Motor neuron (in vitro differentiated cells): ENCODE results near the gene TNKS1BP1. TPM values are rescaled to one million over a fixed set of nuclear protein-coding genes. Genes with fewer than 3 reads are reported as not detected.
A peak's percentile ranks its signal among the peaks of the same experiment; 100 is the strongest.
"Not testable (repeated sequence)": the region's sequence is repeated elsewhere in the genome, so short reads cannot be mapped to it uniquely, and the experiment has no call there.

ENCODE experiments used
- ATAC-seq, 8 experiments: fragments of 200-7000 bp; cut with Tn5 transposase; replicated peaks in 6 of 8; 2 replicates each; pipeline ENCODE4 v1.8.0; 2021; ENCODE audit warnings: mild to moderate bottlenecking in 8 of 8, moderate library complexity in 8 of 8
- H3K27ac ChIP-seq, 2 donors: fragments of 250-450 bp; sonication (Bioruptor Pico); 2 replicates each; pipeline ENCODE4 v1.9.0; 2021; ENCODE audit warnings: antibody characterized with exemption in 2 of 2, mild to moderate bottlenecking in 2 of 2, moderate library complexity in 1 of 2
- H3K4me1 ChIP-seq, 2 donors: fragments of 250-450 bp; sonication (Bioruptor Pico); replicated peaks in 1 of 2; 2 replicates each; pipeline ENCODE4 v1.6.1; 2021; ENCODE audit warnings: antibody characterized with exemption in 2 of 2, mild to moderate bottlenecking in 2 of 2, moderate library complexity in 1 of 2
- H3K4me3 ChIP-seq, 5 donors: fragments of 250-450 bp; sonication (Bioruptor Pico); 2 replicates each; pipeline ENCODE4 v1.9.0; 2021; ENCODE audit warnings: antibody characterized with exemption in 5 of 5, mild to moderate bottlenecking in 5 of 5, moderate library complexity in 4 of 5
- WGBS, 10 experiments: fragments of 450-650 bp; shearing (Covaris generic); methylation state at CpG; one replicate each; pipeline ENCODE4 v1.0.0; 2022; 5-methylcytosine and 5-hydroxymethylcytosine counted together
- in situ Hi-C, 9 experiments: fragments of 400-800 bp; cut with MboI; loops; one replicate each; pipeline ENCODE4 v1.15.0; 2021; ENCODE audit warnings: low sequenced_read_pairs in 9 of 9, low pct_unique_long_range_greater_than_20kb in 2 of 9; ENCODE audit not compliant: unreplicated experiment in 9 of 9
- total RNA-seq, 8 experiments: library from RNA; unstranded; fragments of 300-600 nt; gene quantifications; 2 replicates each; pipeline versions ENCODE4 v1.2.3 to v1.2.4, GENCODE V29; 2022

The TNKS1BP1 gene
- total RNA-seq, 8 experiments from 2014 or later: 28.4 to 104 (median 55.4) TPM

DNA sequence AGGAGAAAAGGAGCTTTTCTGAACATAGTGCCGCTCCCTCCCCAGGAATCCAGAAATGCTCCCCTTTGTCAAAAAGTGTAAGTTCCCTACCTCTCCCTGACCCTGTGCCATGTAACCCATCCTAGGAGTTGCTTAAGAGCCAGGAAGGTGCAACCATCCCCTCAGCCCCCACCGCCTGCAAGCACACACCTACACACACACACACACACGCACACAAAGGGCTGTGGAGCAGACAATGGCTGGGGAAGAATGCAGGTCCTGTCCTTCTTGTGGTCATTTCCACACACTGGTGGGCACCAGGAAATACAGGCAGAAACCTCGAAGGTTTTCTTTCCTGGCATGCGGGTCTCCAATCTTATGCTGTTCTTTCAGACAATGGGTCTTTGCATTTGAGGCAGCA, 14.6 kb upstream of the TNKS1BP1 start:
- no peak for ATAC-seq
- WGBS, 10 experiments: 65 to 80% (median 73%) methylated on average over 1 to 3 of the region's 5 CpGs; no CpG with 5 or more reads in 6 of the 10 experiments
- H3K4me1 ChIP-seq: peaks cover 55 to 58% of the 10 kb centered on the region in 2 donors
- in situ Hi-C loops: loop anchor here in 2 of 9 experiments (25.0 kb wide), 2 partner anchors 123 to 173 kb away; partner anchors contain the start of genes RTN4RL2 (in 1 of the 2) and SLC43A1 (in 1 of the 2)
- peak overlapping the region; percentile 73 to 85 for H3K27ac ChIP-seq
- H3K4me3 ChIP-seq: peak overlapping the region in 4 of 5 donors; percentile 3 to 29 (median 20)

DNA sequence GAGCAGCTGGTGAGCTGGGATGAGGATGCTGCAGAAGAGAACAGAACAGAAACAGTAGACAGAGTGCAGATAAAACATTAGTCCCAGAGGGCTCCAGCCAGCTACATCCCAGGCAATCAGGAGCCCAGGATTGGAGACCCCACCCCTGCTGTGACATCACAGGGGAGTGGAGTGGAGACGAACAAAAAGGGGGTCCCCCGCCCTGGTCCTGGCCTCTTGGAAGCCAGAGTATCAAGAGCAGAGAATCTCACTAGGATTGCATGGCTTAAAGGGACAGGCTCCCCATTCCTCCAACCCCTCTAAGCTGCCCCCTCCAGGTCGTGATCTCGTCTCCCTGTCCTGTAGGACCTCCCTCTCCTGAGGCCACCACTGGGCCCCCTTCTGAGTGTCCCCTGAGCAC, 13.4 kb upstream of the TNKS1BP1 start, which contains the start of gene P2RX3:
Gene P2RX3 (plus strand): TSS at position 211 of the 400 bp plus-strand sequence. CDS start 199 bp downstream, outside the sequence.
- H3K4me3 ChIP-seq: peak within 1 kb of the TSS in 4 of 5 donors; percentile 5 to 29 (median 20)
- in situ Hi-C loops: loop anchor here in 2 of 9 experiments (25.0 kb wide), 2 partner anchors 124 to 174 kb away; partner anchors contain the start of genes RTN4RL2 (in 1 of the 2) and SLC43A1 (in 1 of the 2)
- peak within 1 kb of the TSS; percentile 73 to 85 for H3K27ac ChIP-seq
- 0 to 38% methylated on average over 1 to 2 of the region's 4 CpGs; no CpG with 5 or more reads in 8 of the 10 experiments for WGBS, 10 experiments
- peak in 3 of 8 experiments; percentile 24 to 40 (median 25) for ATAC-seq
- peaks cover 49 to 50% of the 10 kb centered on the region in 2 donors for H3K4me1 ChIP-seq

DNA sequence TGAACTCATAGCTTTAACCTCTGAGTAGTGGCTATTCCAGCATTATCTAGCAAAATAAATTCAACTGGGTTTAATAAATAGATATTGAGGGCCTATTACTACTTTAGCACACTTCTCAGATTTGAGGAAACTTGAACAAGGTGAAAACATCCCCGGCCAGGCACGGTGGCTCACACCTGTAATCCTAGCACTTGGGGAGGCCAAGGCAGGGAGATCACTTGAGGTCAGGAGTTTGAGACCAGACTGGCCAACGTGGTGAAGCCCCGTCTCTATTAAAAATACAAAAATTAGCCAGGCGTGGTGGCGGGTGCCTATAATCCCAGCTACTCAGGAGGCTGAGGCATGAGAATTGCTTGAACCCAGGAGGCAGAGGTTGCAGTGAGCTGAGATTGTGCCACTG, 12.1 kb upstream of the TNKS1BP1 start:
- H3K4me1 ChIP-seq: peaks cover 41 to 45% of the 10 kb centered on the region in 2 donors
- not testable (repeated sequence) for H3K27ac ChIP-seq, H3K4me3 ChIP-seq, ATAC-seq
- in situ Hi-C loops: loop anchor here in 2 of 9 experiments (25.0 kb wide), 2 partner anchors 125 to 175 kb away; partner anchors contain the start of genes RTN4RL2 (in 1 of the 2) and SLC43A1 (in 1 of the 2)
- WGBS, 10 experiments: 80 to 100% (median 92%) methylated on average over 2 to 6 of the region's 6 CpGs; no CpG with 5 or more reads in 3 of the 10 experiments

DNA sequence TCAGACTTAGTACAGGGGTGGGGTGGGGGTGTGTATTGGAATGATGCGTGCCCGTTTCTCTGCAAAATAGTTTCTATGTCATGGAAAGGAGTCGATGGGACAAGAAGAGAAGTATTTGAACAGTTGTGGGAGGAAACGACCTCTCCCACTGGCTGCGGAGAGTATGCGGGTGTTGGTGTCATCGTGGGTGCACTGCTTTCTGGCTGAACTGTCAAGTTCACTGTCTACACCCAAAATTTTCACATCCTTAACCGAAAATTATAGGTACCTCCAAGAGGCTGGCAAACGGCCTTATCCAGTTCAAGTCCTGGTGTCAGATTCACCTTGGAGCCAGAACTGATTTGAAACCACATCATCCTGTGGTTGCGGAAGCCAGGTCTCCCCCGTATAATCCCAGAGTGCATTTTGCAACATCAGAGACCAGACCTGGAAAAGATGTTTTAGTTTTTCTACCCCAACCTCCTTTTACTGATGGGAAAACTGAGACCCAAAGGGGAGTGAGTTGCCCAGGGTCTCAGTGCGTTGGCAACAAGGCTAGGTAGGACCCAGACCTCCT, 11.4 kb upstream of the TNKS1BP1 start:
- in situ Hi-C loops: loop anchor here in 2 of 9 experiments (25.0 kb wide), 2 partner anchors 126 to 176 kb away; partner anchors contain the start of genes RTN4RL2 (in 1 of the 2) and SLC43A1 (in 1 of the 2)
- Histone ChIP-seq H3K4me1 (peaks cover 38 to 45% of the 10 kb centered on the region in 2 donors), H3K27ac (peak overlapping the region; percentile 92 to 95), H3K4me3 (peak overlapping the region; percentile 77 to 99 (median 91))
- 42 to 100% (median 67%) methylated on average over 1 to 10 of the region's 12 CpGs; no CpG with 5 or more reads in 1 of the 10 experiments for WGBS, 10 experiments
- peak in 2 of 8 experiments; percentile 7 to 10 for ATAC-seq

DNA sequence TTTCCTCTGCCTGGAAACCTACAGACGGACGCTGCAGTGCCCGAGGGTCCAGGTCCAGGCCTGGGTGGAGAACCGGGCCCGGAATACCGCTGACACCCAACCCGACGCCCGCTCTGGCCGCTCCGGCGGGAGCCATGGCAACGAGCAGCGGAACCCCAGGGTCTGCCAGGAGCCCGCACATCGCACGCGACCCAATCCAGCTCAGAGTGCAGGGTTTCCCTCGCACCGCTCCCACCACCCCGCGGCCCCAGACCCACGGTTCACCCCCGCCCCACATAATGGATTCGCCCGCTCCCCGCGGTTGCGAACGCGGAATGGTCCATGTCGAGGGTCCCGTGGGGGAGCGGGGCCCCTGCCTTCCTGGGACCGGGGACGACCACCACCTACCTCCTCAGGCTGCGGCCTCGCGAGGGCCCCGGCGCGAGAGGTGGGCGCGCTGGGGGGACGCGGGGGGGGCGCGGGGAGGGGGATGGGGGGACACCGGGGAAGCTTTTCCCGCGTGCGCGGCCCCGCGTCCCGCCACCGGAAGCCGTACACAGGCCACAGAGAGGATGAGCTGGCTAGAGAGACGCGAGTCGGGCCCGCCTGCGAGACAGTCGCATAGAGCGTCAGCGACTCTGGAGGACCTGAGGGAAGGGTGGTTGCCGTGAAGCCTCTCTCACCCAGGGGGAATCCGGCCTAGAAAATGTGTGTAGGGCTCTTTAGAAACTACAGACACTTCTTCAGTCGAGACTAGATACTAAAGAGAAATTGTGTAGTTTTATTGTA, 10.8 kb upstream of the TNKS1BP1 start, which contains the start of gene SSRP1:
Gene SSRP1 (minus strand): TSS at position 550 of the 768 bp plus-strand sequence. CDS start 771 bp downstream, outside the sequence.
- 0 to 8% (median 0%) methylated on average over 2 to 7 of the region's 69 CpGs; no CpG with 5 or more reads in 5 of the 10 experiments for WGBS, 10 experiments
- in situ Hi-C loops: loop anchor here in 2 of 9 experiments (25.0 kb wide), 2 partner anchors 127 to 177 kb away; partner anchors contain the start of genes RTN4RL2 (in 1 of the 2) and SLC43A1 (in 1 of the 2)
- peaks cover 33 to 41% of the 10 kb centered on the region in 2 donors for H3K4me1 ChIP-seq
- peak; percentile 74 to 97 (median 84) for ATAC-seq
- H3K4me3 ChIP-seq: peak within 1 kb of the TSS; percentile 77 to 99 (median 91)
- peak within 1 kb of the TSS; percentile 92 to 95 for H3K27ac ChIP-seq

DNA sequence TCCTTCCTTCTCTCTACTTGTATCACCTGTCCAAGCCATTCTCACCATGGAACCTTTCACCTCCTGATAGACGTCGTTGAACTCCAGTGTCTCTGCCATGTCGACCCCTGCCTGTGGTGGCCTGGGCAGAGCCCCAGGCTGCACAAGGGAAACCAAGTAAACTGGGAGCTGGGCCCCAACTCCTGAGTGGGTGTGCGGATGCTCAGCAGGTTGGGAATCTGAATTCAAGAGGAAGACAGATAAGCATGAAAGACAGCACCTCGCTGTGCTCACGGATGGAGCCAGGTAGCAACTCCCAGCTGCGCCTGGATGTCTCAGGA, 10.2 kb upstream of the TNKS1BP1 start:
- H3K4me3 ChIP-seq: peak overlapping the region; percentile 77 to 99 (median 91)
- no peak for ATAC-seq
- H3K4me1 ChIP-seq: peaks cover 31 to 38% of the 10 kb centered on the region in 2 donors
- in situ Hi-C loops: loop anchor here in 2 of 9 experiments (25.0 kb wide), 2 partner anchors 127 to 177 kb away; partner anchors contain the start of genes RTN4RL2 (in 1 of the 2) and SLC43A1 (in 1 of the 2)
- 0 to 5% (median 0%) methylated on average over 2 to 6 of the region's 7 CpGs; no CpG with 5 or more reads in 6 of the 10 experiments for WGBS, 10 experiments
- peak overlapping the region; percentile 92 to 95 for H3K27ac ChIP-seq

DNA sequence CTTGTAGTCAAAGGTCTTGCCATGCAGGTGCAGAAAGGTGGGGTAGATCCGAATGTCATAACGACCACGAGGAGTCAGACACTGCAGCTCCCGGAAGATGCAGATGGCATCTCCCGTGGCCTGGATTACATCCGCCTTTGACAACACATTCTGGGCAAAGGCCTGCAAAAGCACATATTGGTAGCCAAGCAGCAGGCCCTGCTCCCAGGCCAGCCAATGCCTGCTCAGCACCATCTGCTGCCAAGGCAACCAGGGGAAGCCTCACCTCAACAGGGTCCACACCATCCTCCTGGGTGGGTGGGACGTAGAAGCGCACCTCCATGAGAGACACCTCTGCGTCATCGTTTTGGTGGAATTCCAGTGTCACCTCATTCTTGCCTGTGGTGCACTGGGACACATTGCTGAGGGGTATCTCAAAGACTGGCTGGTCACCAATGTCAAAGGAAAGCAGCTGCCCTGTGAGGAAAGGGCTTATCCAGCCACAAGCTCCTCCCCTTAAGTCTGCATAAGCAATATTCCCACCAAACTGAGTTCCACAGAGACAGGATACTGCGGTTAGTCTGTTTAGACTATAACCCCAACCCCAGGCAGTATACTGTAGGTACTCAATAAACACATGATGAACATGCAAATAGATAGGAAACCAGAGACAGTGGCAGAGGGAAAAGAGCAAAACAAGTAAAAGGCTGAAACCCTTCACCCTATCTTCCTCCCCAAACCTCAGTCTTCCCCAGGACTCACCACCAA, 8.1 kb upstream of the TNKS1BP1 start:
- in situ Hi-C loops: loop anchor here in 2 of 9 experiments (25.0 kb wide), 2 partner anchors 129 to 179 kb away; partner anchors contain the start of genes RTN4RL2 (in 1 of the 2) and SLC43A1 (in 1 of the 2)
- ATAC-seq: no peak
- Histone ChIP-seq H3K4me1 (peaks cover 18 to 22% of the 10 kb centered on the region in 2 donors), H3K27ac (no peak overlapping the region), H3K4me3 (no peak overlapping the region)
- WGBS, 10 experiments: 100% methylated on average over 1 to 5 of the region's 11 CpGs; no CpG with 5 or more reads in 4 of the 10 experiments

DNA sequence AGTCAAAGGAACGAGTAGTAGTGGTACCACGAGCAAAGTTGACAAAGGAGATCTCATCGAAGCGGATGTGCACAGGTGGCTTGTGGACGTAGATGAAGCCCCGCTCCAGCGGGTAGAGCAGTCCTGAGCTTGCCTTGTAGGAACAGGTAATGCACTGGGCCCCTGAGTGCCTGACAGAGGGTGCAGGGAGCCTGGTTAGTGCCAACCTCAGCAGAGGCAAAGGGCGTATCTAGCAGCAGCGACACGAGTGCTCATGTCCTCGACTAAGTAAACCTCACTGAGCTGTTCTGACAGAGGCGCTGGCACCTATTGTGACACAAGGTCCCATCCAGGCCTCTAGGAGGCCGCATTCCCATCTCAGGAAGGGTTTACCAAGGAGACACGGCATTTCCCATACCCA, 7.0 kb upstream of the TNKS1BP1 start:
- no peak for ATAC-seq
- no peak overlapping the region for H3K4me3 ChIP-seq
- 73 to 100% (median 97%) methylated on average over 1 to 7 of the region's 14 CpGs; no CpG with 5 or more reads in 3 of the 10 experiments for WGBS, 10 experiments
- H3K27ac ChIP-seq: no peak overlapping the region
- peaks cover 15% of the 10 kb centered on the region in 2 donors for H3K4me1 ChIP-seq
- in situ Hi-C loops: loop anchor here in 2 of 9 experiments (25.0 kb wide), 2 partner anchors 131 to 181 kb away; partner anchors contain the start of genes RTN4RL2 (in 1 of the 2) and SLC43A1 (in 1 of the 2)

DNA sequence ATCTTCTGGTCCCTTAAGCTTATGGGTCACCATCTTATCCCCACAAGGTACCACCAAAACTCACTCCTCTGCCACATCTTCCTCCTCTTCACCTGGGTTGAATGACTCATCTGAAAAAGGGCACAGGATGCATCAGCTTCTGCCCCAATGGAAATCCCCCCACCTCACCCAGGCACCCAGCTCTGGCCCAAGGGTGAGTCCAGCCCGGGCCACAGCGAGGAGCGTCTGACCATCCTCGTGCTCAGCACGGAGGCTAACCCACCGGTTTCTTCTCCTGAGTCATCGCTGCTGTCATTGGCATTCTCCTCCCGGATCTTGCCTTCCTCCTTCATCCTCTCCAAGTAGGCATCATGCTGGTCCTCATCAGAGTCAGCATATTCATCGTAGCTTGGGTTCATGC, 5.3 kb upstream of the TNKS1BP1 start:
- in situ Hi-C loops: loop anchor here in 2 of 9 experiments (25.0 kb wide), 2 partner anchors 132 to 182 kb away; partner anchors contain the start of genes RTN4RL2 (in 1 of the 2) and SLC43A1 (in 1 of the 2)
- Histone ChIP-seq H3K4me1 (peaks cover 17% of the 10 kb centered on the region in 2 donors), H3K4me3 (no peak overlapping the region), H3K27ac (no peak overlapping the region)
- no peak for ATAC-seq
- 80 to 100% (median 98%) methylated on average over 1 to 6 of the region's 9 CpGs; no CpG with 5 or more reads in 4 of the 10 experiments for WGBS, 10 experiments

DNA sequence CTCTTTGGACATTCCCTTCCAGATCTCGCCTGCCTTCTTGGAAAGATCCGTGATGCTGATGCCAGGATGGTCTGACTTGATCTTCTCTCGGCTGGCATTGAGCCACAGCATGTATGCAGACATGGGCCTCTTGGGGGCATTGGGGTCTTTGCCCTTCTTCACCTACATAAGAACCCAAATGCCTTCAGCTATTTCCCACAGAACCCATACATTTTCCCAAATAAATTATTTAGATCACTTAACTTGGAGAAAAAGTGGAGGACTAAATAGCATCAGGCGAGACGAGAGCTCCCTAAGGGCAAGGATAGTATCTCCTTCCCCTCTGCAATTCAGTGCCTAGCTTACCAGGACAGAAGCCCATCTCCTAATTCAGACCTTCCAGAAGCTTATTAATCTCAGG, 3.0 kb upstream of the TNKS1BP1 start:
- Histone ChIP-seq H3K27ac (no peak overlapping the region), H3K4me1 (peaks cover 16 to 18% of the 10 kb centered on the region in 2 donors), H3K4me3 (no peak overlapping the region)
- in situ Hi-C loops: loop anchor here in 2 of 9 experiments (25.0 kb wide), 2 partner anchors 135 to 185 kb away; partner anchors contain the start of genes RTN4RL2 (in 1 of the 2) and SLC43A1 (in 1 of the 2)
- WGBS, 10 experiments: 95 to 100% (median 100%) methylated on average over 1 to 5 of the region's 5 CpGs; no CpG with 5 or more reads in 4 of the 10 experiments
- no peak for ATAC-seq

DNA sequence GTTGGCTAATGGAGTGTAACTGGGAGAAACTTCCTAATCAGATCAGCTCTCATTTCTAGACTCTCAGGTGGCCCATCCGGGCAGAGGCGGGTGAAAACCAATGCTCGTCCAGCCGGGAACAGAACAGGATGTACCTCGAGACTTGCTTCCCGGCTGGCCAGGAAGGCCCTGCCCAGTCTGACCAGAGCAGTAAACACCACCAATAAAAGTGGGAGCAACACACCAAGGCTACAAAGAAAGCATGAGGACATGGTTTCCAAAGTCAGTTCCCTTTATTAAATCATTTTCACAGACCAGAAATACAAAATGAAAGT, 940 bp upstream of the TNKS1BP1 start:
- Histone ChIP-seq H3K27ac (peak overlapping the region; percentile 76 to 97), H3K4me1 (peaks cover 29 to 33% of the 10 kb centered on the region in 2 donors), H3K4me3 (peak overlapping the region; percentile 57 to 97 (median 86))
- ATAC-seq: peak in 1 of 8 experiments; percentile 1
- in situ Hi-C loops: loop anchor here in 2 of 9 experiments (25.0 kb wide), 2 partner anchors 137 to 187 kb away; partner anchors contain the start of genes RTN4RL2 (in 1 of the 2) and SLC43A1 (in 1 of the 2)
- WGBS, 10 experiments: 10 to 69% (median 60%) methylated on average over 1 to 4 of the region's 6 CpGs; no CpG with 5 or more reads in 4 of the 10 experiments
